OCI-LY3 (cell line): ENCODE data around the gene RAPGEF2.

Experiments used
- CTCF ChIP-seq: fragments of 200-600, 300-600 bp; sonication (generic); IDR thresholded peaks from 2 replicates; pipeline ENCODE4 v1.5.1; 2014; ENCODE audit warnings: antibody characterized with exemption, low read length, low read depth
- EZH2phosphoT487 ChIP-seq: fragments of 200-600 bp; shearing (Covaris generic); IDR thresholded peaks from 2 replicates; pipeline ENCODE4 v1.6.1; 2018; ENCODE audit warnings: antibody characterized with exemption, mixed run types, low read depth

GRCh38 chr4:159212675-159213293, 109.9 kb downstream of the RAPGEF2 start:
- TF ChIP-seq CTCF (no peak), EZH2phosphoT487 (no peak)
